ENCODE data around the gene RAB36. TPM values are rescaled to one million over a fixed set of nuclear protein-coding genes. Genes with fewer than 3 reads are reported as not detected.

The RAB36 gene
- total RNA-seq, 1 experiment from 2014 or later = 1.8 TPM

- TF ChIP-seq STAT6 (CRISPR knock-in tag; conservative IDR thresholded peaks at IDR 0.05; ENCODE audit: low read depth) (no peak), ZNF121 (CRISPR knock-in tag; IDR thresholded peaks at IDR 0.05) (no peak), SMAD4 (CRISPR knock-in tag; IDR thresholded peaks at IDR 0.05) (no peak), PREB (CRISPR knock-in tag; IDR thresholded peaks at IDR 0.05; ENCODE audit: borderline replicate concordance) (no peak), FOXJ3 (CRISPR knock-in tag; IDR thresholded peaks at IDR 0.05; ENCODE audit: borderline replicate concordance) (no peak), MYBL2 (CRISPR knock-in tag; IDR thresholded peaks at IDR 0.05) (no peak), SMAD3 (CRISPR knock-in tag; IDR thresholded peaks at IDR 0.05; ENCODE audit: borderline replicate concordance) (no peak), OVOL2 (CRISPR knock-in tag; IDR thresholded peaks at IDR 0.05; ENCODE audit: borderline replicate concordance) (no peak)
Measured at GRCh38 chr22:23147617-23148387, 2.5 kb downstream of the RAB36 start (continued).

DNA sequence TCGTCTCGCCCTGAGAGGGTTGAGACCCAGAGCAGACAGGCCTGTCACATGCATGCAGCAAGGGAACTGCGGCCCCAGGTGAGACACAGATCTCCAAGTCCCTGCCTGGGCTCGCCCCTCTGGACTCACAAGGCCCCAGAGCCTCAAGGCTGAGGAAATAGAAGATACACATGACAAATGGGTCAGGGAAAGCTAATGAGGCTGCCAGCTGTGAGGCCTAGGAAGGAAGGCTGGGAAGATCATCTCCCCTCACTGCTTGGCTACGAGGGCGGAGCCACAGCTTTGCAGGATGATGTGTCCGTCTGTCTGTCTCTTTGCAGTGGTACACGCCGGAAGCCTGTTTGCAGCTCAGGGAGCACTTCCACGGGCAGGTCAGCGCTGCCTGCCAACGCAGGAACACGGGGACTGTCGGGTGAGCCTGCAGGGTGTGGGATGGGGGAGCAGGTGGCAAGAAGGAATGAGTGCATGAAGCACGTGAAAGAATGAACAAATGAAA is 4.5 kb downstream of the RAB36 start:
- POLR2A ChIA-PET = interaction anchor here (0.7 kb wide), 1 partner anchor 8 kb away, joined by 3 read pairs; no protein-coding TSS in a partner anchor
- Mint-ChIP-seq H3K27me3 (ENCODE audit: low read depth) (peaks cover 26% of the 10 kb centered on the region), H3K4me3 (no peak overlapping the region), H3K9me3 (no peaks in the 10 kb centered on the region), H3K4me1 (peaks cover 31% of the 10 kb centered on the region), H3K36me3 (no peaks in the 10 kb centered on the region), H3K27ac (peak overlapping the region; percentile 86)
- ATAC-seq = peak; percentile 42
- CTCF ChIA-PET = interaction anchor here (0.9 to 3.1 kb wide), 11 partner anchors 8 to 278 kb away, joined by 3 to 14 read pairs (median 3); partner anchors contain the start of gene RSPH14
- DNase-seq (ENCODE audit: low spot score) = peak; percentile 45
- no peak for TF ChIP-seq ZNF423 (CRISPR knock-in tag; IDR thresholded peaks at IDR 0.05)
- TF ChIP-seq, protein P1, sequence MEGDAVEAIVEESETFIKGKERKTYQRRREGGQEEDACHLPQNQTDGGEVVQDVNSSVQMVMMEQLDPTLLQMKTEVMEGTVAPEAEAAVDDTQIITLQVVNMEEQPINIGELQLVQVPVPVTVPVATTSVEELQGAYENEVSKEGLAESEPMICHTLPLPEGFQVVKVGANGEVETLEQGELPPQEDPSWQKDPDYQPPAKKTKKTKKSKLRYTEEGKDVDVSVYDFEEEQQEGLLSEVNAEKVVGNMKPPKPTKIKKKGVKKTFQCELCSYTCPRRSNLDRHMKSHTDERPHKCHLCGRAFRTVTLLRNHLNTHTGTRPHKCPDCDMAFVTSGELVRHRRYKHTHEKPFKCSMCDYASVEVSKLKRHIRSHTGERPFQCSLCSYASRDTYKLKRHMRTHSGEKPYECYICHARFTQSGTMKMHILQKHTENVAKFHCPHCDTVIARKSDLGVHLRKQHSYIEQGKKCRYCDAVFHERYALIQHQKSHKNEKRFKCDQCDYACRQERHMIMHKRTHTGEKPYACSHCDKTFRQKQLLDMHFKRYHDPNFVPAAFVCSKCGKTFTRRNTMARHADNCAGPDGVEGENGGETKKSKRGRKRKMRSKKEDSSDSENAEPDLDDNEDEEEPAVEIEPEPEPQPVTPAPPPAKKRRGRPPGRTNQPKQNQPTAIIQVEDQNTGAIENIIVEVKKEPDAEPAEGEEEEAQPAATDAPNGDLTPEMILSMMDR (IDR thresholded peaks at IDR 0.05) = no peak
- TF ChIP-seq, protein P2, sequence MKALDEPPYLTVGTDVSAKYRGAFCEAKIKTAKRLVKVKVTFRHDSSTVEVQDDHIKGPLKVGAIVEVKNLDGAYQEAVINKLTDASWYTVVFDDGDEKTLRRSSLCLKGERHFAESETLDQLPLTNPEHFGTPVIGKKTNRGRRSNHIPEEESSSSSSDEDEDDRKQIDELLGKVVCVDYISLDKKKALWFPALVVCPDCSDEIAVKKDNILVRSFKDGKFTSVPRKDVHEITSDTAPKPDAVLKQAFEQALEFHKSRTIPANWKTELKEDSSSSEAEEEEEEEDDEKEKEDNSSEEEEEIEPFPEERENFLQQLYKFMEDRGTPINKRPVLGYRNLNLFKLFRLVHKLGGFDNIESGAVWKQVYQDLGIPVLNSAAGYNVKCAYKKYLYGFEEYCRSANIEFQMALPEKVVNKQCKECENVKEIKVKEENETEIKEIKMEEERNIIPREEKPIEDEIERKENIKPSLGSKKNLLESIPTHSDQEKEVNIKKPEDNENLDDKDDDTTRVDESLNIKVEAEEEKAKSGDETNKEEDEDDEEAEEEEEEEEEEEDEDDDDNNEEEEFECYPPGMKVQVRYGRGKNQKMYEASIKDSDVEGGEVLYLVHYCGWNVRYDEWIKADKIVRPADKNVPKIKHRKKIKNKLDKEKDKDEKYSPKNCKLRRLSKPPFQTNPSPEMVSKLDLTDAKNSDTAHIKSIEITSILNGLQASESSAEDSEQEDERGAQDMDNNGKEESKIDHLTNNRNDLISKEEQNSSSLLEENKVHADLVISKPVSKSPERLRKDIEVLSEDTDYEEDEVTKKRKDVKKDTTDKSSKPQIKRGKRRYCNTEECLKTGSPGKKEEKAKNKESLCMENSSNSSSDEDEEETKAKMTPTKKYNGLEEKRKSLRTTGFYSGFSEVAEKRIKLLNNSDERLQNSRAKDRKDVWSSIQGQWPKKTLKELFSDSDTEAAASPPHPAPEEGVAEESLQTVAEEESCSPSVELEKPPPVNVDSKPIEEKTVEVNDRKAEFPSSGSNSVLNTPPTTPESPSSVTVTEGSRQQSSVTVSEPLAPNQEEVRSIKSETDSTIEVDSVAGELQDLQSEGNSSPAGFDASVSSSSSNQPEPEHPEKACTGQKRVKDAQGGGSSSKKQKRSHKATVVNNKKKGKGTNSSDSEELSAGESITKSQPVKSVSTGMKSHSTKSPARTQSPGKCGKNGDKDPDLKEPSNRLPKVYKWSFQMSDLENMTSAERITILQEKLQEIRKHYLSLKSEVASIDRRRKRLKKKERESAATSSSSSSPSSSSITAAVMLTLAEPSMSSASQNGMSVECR (CRISPR knock-in tag; IDR thresholded peaks at IDR 0.05; ENCODE audit: borderline replicate concordance) = no peak
- no peak for TF ChIP-seq CDX4 (CRISPR knock-in tag; IDR thresholded peaks at IDR 0.05; ENCODE audit: borderline replicate concordance)
- no peak for TF ChIP-seq ZNF138 (CRISPR knock-in tag; conservative IDR thresholded peaks at IDR 0.05)
- TF ChIP-seq MAX (CRISPR knock-in tag; IDR thresholded peaks at IDR 0.05) = no peak
